GM18868 (cell line): ENCODE results near the gene PCDH9.

Experiments
- ATAC-seq: cut with Tn5 transposase; IDR thresholded peaks from one replicate; pipeline ENCODE4 v1.9.1; 2021; ENCODE audit warnings: mild to moderate bottlenecking, moderate library complexity; ENCODE audit not compliant: unreplicated experiment

PCDH9 gene

DNA sequence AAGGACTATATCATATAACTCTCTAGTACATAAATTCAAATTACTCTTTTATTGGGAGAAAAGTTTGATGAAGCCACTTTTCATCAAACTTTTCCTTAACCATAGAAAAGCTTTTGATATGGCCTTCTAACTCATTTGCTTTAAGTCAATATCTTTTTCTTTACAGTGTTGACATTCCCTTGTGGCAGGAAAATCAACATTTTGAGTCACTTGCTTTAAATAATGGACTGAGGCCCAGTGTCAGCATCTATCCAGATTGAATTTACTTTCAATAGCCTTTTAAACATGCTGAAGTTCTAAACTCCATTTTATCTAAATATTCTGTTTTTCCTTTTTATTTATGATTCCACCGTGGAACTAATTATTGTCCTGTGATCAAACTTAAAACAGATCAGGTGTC, 62.7 kb downstream of the PCDH9 start:
- no peak for ATAC-seq

DNA sequence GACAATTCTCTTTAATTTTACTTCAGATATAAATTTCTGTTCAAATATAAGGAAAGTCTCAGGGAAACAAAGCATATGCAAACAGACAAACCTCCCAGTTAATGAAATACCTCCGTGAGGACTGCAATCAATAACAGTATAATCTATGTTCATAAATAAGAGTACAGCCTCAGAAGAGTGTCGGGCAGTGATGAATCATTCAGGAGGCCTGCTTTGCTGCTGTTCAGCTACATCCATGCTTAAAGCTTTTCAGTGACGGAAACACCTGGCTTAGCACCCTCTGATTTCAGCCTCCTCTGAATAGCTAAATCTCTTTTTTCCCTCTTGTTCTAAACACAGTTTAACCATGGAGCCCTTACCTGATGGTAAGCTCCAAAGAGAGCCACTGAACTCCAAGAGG, 69.0 kb downstream of the PCDH9 start:
- no peak for ATAC-seq

GRCh38 chr13:67158903-67159302, 71.2 kb downstream of the PCDH9 start:
- no peak for ATAC-seq

GRCh38 chr13:67156723-67157060, 73.4 kb downstream of the PCDH9 start:
- no peak for ATAC-seq

- ATAC-seq = no peak
Observed at GRCh38 chr13:67155898-67156722, 74.0 kb downstream of the PCDH9 start.

- no peak for ATAC-seq
Observed at GRCh38 chr13:67152085-67152484, 78.1 kb downstream of the PCDH9 start.

GRCh38 chr13:67151652-67152051, 78.5 kb downstream of the PCDH9 start:
- ATAC-seq = no peak

DNA sequence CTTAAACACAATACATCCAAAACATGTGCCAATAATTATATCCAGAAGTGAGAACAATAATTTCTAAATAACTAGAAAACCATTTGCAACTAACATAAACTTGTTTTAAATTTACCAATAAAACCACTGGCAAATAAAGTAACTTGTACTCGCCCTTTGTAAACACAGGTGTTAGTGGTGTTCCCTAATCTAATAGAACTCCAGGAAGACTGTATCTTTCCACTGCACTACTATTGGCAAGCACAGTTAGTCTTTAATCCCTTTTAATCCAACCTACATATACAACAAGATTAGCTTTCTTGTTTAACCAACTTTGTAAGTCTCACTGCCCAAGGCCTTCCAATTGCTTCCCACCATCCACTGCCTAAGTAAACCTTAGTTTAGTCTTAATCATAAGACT, 79.5 kb downstream of the PCDH9 start:
- no peak for ATAC-seq

GRCh38 chr13:67148161-67148571, 82.0 kb downstream of the PCDH9 start:
- ATAC-seq = no peak

GRCh38 chr13:67147342-67148133, 82.6 kb downstream of the PCDH9 start:
- no peak for ATAC-seq

DNA sequence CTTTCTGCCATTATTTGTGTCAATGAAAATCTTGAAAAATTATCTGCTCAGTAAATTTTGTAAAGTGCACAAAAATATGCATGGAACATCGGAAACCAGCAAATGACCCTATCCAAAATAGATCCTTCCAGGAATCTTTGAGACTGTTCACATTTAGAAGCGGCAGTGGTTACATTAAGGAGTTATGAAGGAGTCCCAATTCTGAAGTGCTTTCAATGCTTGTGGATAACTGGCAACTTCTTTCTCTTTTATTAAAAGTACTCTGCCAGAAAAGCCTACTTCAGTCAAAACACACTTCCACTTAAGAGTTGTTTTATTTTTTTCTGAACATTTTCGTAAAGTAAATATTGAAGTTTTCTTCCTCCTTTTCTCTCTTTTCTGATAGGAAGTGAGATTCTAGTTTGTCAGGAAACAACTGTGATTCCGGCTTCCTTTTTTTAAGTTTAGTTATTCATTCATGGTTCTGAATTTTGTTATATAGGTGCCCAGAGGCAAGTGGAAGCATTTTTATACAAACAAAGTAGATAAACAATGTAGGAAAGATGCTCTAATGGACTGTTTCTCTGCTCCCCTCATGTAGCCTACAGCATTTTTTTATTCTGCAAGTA, 83.5 kb downstream of the PCDH9 start:
- ATAC-seq = no peak

- ATAC-seq = no peak
Observed at GRCh38 chr13:67145950-67146349, 84.2 kb downstream of the PCDH9 start.

- no peak for ATAC-seq
Observed at GRCh38 chr13:67143544-67144115, 86.5 kb downstream of the PCDH9 start.

- no peak for ATAC-seq
Observed at GRCh38 chr13:67140006-67140405, 90.1 kb downstream of the PCDH9 start.

- no peak for ATAC-seq
Observed at GRCh38 chr13:67139551-67139950, 90.6 kb downstream of the PCDH9 start.

GRCh38 chr13:67138970-67139369, 91.2 kb downstream of the PCDH9 start:
- no peak for ATAC-seq

GRCh38 chr13:67137044-67137735, 92.9 kb downstream of the PCDH9 start:
- ATAC-seq = no peak

- no peak for ATAC-seq
Observed at GRCh38 chr13:67136157-67136556, 94.0 kb downstream of the PCDH9 start.

DNA sequence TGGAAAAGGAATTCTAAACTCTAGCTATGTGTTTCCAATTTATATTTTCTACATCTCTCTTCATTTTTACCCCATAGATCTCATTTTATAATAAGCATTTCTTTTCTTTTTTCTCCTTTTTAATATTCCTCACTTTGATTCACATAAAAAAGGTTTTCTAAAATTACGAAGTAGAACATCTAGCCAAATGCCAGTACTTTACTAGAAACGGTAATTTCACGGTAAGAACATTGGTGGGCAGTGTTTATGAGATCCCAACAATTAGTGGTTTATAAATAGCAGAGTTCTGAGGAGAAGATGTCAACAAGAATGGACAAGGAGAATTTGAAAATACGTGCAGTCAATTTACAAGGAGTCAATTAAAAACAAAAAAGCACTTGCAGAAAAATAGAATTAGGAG, 94.8 kb downstream of the PCDH9 start:
- no peak for ATAC-seq

GRCh38 chr13:67134417-67135129, 95.6 kb downstream of the PCDH9 start:
- ATAC-seq = no peak
